ENCODE results near the gene IFT43. TPM values are rescaled to one million over a fixed set of nuclear protein-coding genes. Genes with fewer than 3 reads are reported as not detected.

Gene IFT43
- polyA plus RNA-seq, 1 of the 3 experiments (the other 2 are of a cell fraction) = 78.8 TPM

DNA sequence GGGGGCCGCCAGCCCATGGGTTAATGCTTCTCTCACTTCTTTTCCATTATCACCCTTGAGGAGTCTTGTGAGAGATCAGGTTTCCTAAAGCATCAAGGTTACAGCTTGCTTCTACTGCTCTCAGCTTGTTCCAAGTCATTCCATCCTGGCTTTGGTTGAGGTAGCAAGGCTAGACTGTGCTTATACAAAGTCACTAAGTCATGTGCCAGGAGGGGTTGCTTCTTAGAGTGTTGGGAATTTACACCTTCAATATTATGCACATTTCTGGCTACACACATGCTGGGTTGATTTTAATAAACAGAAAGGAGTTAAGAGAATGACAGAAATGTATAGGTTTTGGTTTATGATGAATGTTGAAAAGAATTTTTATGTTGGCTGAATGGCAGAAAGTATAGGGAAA, 21.8 kb downstream of the IFT43 start:
- no peaks in the 10 kb centered on the region for H3K9me2 ChIP-seq
- WGBS (ENCODE audit: low lambda C conversion rate) = 100% methylated on average over 1 of the region's 1 CpG
- no peaks in the 10 kb centered on the region for H3K79me2 ChIP-seq (ENCODE audit: insufficient read depth)
- H3K27me3 ChIP-seq (ENCODE audit: insufficient read depth) = no peaks in the 10 kb centered on the region
- CTCF ChIA-PET = interaction anchor here (0.7 to 2.5 kb wide), 2 partner anchors 24 to 804 kb away, joined by 3 to 10 read pairs; no protein-coding TSS in a partner anchor
- no peaks in the 10 kb centered on the region for H3F3A ChIP-seq (replicated peaks; ENCODE audit: insufficient read depth)
- no peak overlapping the region for H3K9ac ChIP-seq
- H4K20me1 ChIP-seq (ENCODE audit: insufficient read depth) = no peaks in the 10 kb centered on the region
- TF ChIP-seq PBX3 (IDR thresholded peaks at IDR 0.05) (no peak), SMC3 (IDR thresholded peaks at IDR 0.05; ENCODE audit: low read depth, low read length) (no peak), FOXM1 (IDR thresholded peaks at IDR 0.05; ENCODE audit: low read depth) (no peak), FOSL2 (IDR thresholded peaks at IDR 0.05; ENCODE audit: borderline replicate concordance, low read depth) (no peak), USF1 (IDR thresholded peaks at IDR 0.05; ENCODE audit: borderline replicate concordance, low read depth) (no peak), FOXJ3 (CRISPR knock-in tag; IDR thresholded peaks at IDR 0.05) (no peak), RXRA (IDR thresholded peaks at IDR 0.05; ENCODE audit: borderline replicate concordance, low read depth) (no peak), MXI1 (IDR thresholded peaks at IDR 0.05; ENCODE audit: low read depth, low read length) (no peak), TEAD4 (IDR thresholded peaks at IDR 0.05; ENCODE audit: borderline replicate concordance, insufficient read depth) (no peak), CHD2 (IDR thresholded peaks at IDR 0.05; ENCODE audit: low read length, partially characterized antibody) (no peak), NRF1 (IDR thresholded peaks at IDR 0.05; ENCODE audit: low read depth, low read length) (no peak)
- TF ChIP-seq, protein P1, sequence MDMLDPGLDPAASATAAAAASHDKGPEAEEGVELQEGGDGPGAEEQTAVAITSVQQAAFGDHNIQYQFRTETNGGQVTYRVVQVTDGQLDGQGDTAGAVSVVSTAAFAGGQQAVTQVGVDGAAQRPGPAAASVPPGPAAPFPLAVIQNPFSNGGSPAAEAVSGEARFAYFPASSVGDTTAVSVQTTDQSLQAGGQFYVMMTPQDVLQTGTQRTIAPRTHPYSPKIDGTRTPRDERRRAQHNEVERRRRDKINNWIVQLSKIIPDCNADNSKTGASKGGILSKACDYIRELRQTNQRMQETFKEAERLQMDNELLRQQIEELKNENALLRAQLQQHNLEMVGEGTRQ (IDR thresholded peaks at IDR 0.05; ENCODE audit: borderline replicate concordance, low read depth, low read length) = no peak
- TF ChIP-seq, protein P2, sequence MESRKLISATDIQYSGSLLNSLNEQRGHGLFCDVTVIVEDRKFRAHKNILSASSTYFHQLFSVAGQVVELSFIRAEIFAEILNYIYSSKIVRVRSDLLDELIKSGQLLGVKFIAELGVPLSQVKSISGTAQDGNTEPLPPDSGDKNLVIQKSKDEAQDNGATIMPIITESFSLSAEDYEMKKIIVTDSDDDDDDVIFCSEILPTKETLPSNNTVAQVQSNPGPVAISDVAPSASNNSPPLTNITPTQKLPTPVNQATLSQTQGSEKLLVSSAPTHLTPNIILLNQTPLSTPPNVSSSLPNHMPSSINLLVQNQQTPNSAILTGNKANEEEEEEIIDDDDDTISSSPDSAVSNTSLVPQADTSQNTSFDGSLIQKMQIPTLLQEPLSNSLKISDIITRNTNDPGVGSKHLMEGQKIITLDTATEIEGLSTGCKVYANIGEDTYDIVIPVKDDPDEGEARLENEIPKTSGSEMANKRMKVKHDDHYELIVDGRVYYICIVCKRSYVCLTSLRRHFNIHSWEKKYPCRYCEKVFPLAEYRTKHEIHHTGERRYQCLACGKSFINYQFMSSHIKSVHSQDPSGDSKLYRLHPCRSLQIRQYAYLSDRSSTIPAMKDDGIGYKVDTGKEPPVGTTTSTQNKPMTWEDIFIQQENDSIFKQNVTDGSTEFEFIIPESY (IDR thresholded peaks at IDR 0.05; ENCODE audit: borderline replicate concordance, low read depth) = no peak
- no peaks in the 10 kb centered on the region for H3K4me1 ChIP-seq (ENCODE audit: control insufficient read depth in 1 of 2, insufficient read depth in 2 of 2, low read depth in 1 of 2, low read length in 1 of 2)
- peaks cover 8% of the 10 kb centered on the region; the same call in 1 of the 2 replicates for H3K9me3 ChIP-seq
- DNase-seq = no peak
- no peak overlapping the region for H3K27ac ChIP-seq (ENCODE audit: low read depth in 2 of 2, low read length in 1 of 2)
- H3K36me3 ChIP-seq (replicated peaks in 1 of 2; ENCODE audit: control insufficient read depth in 1 of 2, insufficient read depth in 2 of 2, low read length in 1 of 2) = peaks cover 68 to 69% of the 10 kb centered on the region in 2 experiments
- no peak overlapping the region for H3K4me3 ChIP-seq (ENCODE audit: low read depth in 2 of 2, low read length in 1 of 2)
- POLR2A ChIA-PET = no interaction called here
- H2AFZ ChIP-seq (ENCODE audit: low read depth) = no peak overlapping the region
- H3K4me2 ChIP-seq = no peak overlapping the region

Data from SK-N-SH (cell line).